ENCODE measurements around the gene LIN37. TPM values are rescaled to one million over a fixed set of nuclear protein-coding genes. Genes with fewer than 3 reads are reported as not detected.

LIN37 gene
- total and polyA plus RNA-seq, 2 of the 13 experiments (the other 11 are each of a cell fraction or from before 2014, with no cell fraction given): 6.3 to 8.7 TPM

DNA sequence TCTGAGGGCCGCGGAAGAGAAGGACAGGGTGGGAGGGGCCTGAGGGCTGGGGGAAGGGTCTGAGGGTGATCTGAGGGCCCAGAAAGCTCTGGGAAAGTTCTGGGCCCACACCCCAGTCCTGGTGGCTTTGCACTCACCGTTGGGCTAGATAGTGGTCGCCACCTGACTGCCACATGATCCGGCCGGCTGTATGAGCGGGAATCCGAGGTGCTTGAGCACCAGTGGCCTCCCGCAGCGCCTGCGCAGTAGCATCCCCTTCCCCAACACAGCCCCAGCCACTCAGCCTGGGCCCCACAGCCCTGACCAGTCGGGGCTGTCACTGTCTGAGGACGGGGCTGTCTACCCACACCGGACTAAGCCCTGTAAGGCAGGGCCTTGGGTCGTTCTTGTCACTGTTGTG is 49.3 kb downstream of the LIN37 start (continued):
- TF ChIP-seq, protein P1, sequence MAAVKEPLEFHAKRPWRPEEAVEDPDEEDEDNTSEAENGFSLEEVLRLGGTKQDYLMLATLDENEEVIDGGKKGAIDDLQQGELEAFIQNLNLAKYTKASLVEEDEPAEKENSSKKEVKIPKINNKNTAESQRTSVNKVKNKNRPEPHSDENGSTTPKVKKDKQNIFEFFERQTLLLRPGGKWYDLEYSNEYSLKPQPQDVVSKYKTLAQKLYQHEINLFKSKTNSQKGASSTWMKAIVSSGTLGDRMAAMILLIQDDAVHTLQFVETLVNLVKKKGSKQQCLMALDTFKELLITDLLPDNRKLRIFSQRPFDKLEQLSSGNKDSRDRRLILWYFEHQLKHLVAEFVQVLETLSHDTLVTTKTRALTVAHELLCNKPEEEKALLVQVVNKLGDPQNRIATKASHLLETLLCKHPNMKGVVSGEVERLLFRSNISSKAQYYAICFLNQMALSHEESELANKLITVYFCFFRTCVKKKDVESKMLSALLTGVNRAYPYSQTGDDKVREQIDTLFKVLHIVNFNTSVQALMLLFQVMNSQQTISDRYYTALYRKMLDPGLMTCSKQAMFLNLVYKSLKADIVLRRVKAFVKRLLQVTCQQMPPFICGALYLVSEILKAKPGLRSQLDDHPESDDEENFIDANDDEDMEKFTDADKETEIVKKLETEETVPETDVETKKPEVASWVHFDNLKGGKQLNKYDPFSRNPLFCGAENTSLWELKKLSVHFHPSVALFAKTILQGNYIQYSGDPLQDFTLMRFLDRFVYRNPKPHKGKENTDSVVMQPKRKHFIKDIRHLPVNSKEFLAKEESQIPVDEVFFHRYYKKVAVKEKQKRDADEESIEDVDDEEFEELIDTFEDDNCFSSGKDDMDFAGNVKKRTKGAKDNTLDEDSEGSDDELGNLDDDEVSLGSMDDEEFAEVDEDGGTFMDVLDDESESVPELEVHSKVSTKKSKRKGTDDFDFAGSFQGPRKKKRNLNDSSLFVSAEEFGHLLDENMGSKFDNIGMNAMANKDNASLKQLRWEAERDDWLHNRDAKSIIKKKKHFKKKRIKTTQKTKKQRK (IDR thresholded peaks at IDR 0.05; ENCODE audit: low read length): no peak
- TF ChIP-seq CEBPG (CRISPR knock-in tag; IDR thresholded peaks at IDR 0.05) (no peak), EP300 (IDR thresholded peaks at IDR 0.05; ENCODE audit: low read depth in 2 of 2, low read length in 2 of 2) (no peak), EP300 (CRISPR knock-in tag; IDR thresholded peaks at IDR 0.05; ENCODE audit: borderline replicate concordance) (no peak), SYNCRIP (IDR thresholded peaks at IDR 0.05; ENCODE audit: insufficient read depth, low read depth, low read length) (no peak), RBFOX2 (IDR thresholded peaks at IDR 0.05; ENCODE audit: low read depth, low read length) (no peak), ZSCAN21 (CRISPR knock-in tag; IDR thresholded peaks at IDR 0.05; ENCODE audit: borderline replicate concordance) (peak; percentile 77), ZNF274 (CRISPR knock-in tag; IDR thresholded peaks at IDR 0.05) (peak; percentile 81), ZNF891 (CRISPR knock-in tag; IDR thresholded peaks at IDR 0.05) (peak; percentile 69; the same call in 1 of the 2 replicates), ZNF329 (CRISPR knock-in tag; IDR thresholded peaks at IDR 0.05; ENCODE audit: low read depth) (0 out of 2 replicates have a peak, but pooled peaks have one; percentile 33)
- TF ChIP-seq, protein P2, sequence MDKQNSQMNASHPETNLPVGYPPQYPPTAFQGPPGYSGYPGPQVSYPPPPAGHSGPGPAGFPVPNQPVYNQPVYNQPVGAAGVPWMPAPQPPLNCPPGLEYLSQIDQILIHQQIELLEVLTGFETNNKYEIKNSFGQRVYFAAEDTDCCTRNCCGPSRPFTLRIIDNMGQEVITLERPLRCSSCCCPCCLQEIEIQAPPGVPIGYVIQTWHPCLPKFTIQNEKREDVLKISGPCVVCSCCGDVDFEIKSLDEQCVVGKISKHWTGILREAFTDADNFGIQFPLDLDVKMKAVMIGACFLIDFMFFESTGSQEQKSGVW (CRISPR knock-in tag; IDR thresholded peaks at IDR 0.05; ENCODE audit: borderline replicate concordance): no peak
- TF ChIP-seq, protein P3, sequence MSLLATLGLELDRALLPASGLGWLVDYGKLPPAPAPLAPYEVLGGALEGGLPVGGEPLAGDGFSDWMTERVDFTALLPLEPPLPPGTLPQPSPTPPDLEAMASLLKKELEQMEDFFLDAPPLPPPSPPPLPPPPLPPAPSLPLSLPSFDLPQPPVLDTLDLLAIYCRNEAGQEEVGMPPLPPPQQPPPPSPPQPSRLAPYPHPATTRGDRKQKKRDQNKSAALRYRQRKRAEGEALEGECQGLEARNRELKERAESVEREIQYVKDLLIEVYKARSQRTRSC (CRISPR knock-in tag; IDR thresholded peaks at IDR 0.05; ENCODE audit: low read depth): 0 out of 2 replicates have a peak, but pooled peaks have one; percentile 18
- TF ChIP-seq, protein P4, sequence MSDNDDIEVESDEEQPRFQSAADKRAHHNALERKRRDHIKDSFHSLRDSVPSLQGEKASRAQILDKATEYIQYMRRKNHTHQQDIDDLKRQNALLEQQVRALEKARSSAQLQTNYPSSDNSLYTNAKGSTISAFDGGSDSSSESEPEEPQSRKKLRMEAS (IDR thresholded peaks at IDR 0.05): peak; percentile 87
- TF ChIP-seq, protein P5, sequence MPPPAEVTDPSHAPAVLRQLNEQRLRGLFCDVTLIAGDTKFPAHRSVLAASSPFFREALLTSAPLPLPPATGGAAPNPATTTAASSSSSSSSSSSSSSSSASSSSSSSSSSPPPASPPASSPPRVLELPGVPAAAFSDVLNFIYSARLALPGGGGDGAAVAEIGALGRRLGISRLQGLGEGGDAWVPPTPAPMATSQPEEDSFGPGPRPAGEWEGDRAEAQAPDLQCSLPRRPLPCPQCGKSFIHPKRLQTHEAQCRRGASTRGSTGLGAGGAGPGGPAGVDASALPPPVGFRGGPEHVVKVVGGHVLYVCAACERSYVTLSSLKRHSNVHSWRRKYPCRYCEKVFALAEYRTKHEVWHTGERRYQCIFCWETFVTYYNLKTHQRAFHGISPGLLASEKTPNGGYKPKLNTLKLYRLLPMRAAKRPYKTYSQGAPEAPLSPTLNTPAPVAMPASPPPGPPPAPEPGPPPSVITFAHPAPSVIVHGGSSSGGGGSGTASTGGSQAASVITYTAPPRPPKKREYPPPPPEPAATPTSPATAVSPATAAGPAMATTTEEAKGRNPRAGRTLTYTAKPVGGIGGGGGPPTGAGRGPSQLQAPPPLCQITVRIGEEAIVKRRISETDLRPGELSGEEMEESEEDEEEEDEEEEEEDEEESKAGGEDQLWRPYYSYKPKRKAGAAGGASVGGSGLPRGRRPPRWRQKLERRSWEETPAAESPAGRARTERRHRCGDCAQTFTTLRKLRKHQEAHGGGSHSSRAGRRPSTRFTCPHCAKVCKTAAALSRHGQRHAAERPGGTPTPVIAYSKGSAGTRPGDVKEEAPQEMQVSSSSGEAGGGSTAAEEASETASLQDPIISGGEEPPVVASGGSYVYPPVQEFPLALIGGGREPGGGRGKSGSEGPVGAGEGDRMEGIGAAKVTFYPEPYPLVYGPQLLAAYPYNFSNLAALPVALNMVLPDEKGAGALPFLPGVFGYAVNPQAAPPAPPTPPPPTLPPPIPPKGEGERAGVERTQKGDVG (CRISPR knock-in tag; IDR thresholded peaks at IDR 0.05; ENCODE audit: borderline replicate concordance): no peak
- TF ChIP-seq, protein P6, sequence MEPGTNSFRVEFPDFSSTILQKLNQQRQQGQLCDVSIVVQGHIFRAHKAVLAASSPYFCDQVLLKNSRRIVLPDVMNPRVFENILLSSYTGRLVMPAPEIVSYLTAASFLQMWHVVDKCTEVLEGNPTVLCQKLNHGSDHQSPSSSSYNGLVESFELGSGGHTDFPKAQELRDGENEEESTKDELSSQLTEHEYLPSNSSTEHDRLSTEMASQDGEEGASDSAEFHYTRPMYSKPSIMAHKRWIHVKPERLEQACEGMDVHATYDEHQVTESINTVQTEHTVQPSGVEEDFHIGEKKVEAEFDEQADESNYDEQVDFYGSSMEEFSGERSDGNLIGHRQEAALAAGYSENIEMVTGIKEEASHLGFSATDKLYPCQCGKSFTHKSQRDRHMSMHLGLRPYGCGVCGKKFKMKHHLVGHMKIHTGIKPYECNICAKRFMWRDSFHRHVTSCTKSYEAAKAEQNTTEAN (CRISPR knock-in tag; conservative IDR thresholded peaks at IDR 0.05): 0 out of 2 replicates have a peak, but pooled peaks have one; percentile 35
- TF ChIP-seq, protein P7, sequence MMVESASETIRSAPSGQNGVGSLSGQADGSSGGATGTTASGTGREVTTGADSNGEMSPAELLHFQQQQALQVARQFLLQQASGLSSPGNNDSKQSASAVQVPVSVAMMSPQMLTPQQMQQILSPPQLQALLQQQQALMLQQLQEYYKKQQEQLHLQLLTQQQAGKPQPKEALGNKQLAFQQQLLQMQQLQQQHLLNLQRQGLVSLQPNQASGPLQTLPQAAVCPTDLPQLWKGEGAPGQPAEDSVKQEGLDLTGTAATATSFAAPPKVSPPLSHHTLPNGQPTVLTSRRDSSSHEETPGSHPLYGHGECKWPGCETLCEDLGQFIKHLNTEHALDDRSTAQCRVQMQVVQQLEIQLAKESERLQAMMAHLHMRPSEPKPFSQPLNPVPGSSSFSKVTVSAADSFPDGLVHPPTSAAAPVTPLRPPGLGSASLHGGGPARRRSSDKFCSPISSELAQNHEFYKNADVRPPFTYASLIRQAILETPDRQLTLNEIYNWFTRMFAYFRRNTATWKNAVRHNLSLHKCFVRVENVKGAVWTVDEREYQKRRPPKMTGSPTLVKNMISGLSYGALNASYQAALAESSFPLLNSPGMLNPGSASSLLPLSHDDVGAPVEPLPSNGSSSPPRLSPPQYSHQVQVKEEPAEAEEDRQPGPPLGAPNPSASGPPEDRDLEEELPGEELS (CRISPR knock-in tag; IDR thresholded peaks at IDR 0.05): peak; percentile 26; the same call in 1 of the 2 replicates
